Metanephros (tissue), 2 donors: Measurements from ENCODE around the gene ACRV1. TPM values are rescaled to one million over a fixed set of nuclear protein-coding genes. Genes with fewer than 3 reads are reported as not detected.

ENCODE experiments used
- small RNA-seq: library from RNA; depleted of rRNA; stranded (forward); fragments of <200 nt; gene quantifications from one replicate; pipeline ENCODE3, GENCODE V24; 2014; ENCODE audit warnings: low replicate concordance
- total RNA-seq: library from RNA; depleted of rRNA; stranded (reverse); fragments of >200 nt; gene quantifications from one replicate; pipeline ENCODE4 v1.2.3, GENCODE V29; 2014

ACRV1 gene
- not detected for total RNA-seq

GRCh38 chr11:125680747-125681146 is at the start of gene ACRV1:
TSS of gene ACRV1 (minus strand) at chr11:125680847. CDS start at chr11:125680780, 67 bp downstream.

DNA sequence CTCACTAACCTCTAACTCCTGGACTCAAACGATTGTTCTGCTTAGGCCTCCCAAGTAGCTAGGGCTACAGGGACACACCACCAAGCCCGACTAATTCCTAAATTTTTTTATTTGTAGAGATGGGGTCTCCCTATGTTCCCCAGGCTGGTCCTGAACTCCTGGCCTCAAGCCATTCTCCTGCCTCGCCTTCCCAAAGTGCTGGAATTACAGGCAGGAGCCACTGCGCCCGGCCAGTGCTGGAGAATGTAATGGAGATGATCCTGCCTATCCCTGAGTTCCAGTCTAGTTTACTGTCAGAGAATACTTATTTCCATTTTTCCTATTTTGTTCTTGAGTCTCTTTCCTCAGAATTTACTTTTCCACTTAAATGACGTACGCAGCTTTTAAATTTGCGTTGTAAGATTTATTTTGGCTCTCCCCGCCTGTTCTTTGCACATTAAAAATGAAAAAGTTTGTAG is 55.9 kb downstream of the ACRV1 start, which contains the start of gene CHEK1:
CHEK1 (plus strand) TSS at position 408 of the 458 bp plus-strand sequence. CDS start 1,606 bp downstream, outside the sequence.

Small RNAs within 50 kb of the gene (small RNA-seq; reads per million reads assigned to genes)
- 0.19 reads per million for gene RNU2-35P

Other genes starting within 250 kb of the ACRV1 start
- 8.5 TPM for gene FEZ1, start 184.6 kb downstream of the ACRV1 start, total RNA-seq
- gene EI24, start 111.4 kb downstream of the ACRV1 start, total RNA-seq = 62.2 TPM
- gene STT3A, start 88.0 kb downstream of the ACRV1 start, total RNA-seq = 163 TPM
- gene CHEK1, start 55.7 kb downstream of the ACRV1 start, total RNA-seq = 17.6 TPM
- gene PATE1, start 65.4 kb upstream of the ACRV1 start, total RNA-seq = not detected
- gene PATE2, start 98.0 kb upstream of the ACRV1 start, total RNA-seq = not detected
- gene PATE3, start 107.3 kb upstream of the ACRV1 start, total RNA-seq = not detected
- not detected for gene PATE4, start 152.5 kb upstream of the ACRV1 start, total RNA-seq
- gene HYLS1, start 206.8 kb upstream of the ACRV1 start, total RNA-seq = 5.4 TPM
- gene PUS3, start 222.4 kb upstream of the ACRV1 start, total RNA-seq = 8.6 TPM
- 2.2 TPM for gene DDX25, start 223.7 kb upstream of the ACRV1 start, total RNA-seq